T-helper 2 cell treated with Interferon-gamma antibody and Interleukin-4, amounts not matched to agents 5 μg/mL and 100 μg/mL, for 36 hours (primary cell): ENCODE data around the gene S1PR1.
"Not testable (repeated sequence)": the region's sequence is repeated elsewhere in the genome, so short reads cannot be mapped to it uniquely, and the experiment has no call there.

ENCODE experiments used
- DNase-seq: peaks from one replicate; pipeline ENCODE4 v3.0.0; 2021; ENCODE audit warnings: low spot score
- H3K27ac Mint-ChIP-seq: one replicate; pipeline ENCODE4 v1.8.0; 2021; ENCODE audit warnings: mild to moderate bottlenecking, mixed read lengths
- H3K27me3 Mint-ChIP-seq: one replicate; pipeline ENCODE4 v1.8.0; 2021; ENCODE audit warnings: low read depth, mixed read lengths
- H3K36me3 Mint-ChIP-seq: one replicate; pipeline ENCODE4 v1.8.0; 2021; ENCODE audit warnings: low read depth, mixed read lengths
- H3K4me1 Mint-ChIP-seq: one replicate; pipeline ENCODE4 v1.8.0; 2021; ENCODE audit warnings: low read depth, mixed read lengths
- H3K4me3 Mint-ChIP-seq: one replicate; pipeline ENCODE4 v1.8.0; 2022; ENCODE audit warnings: mild to moderate bottlenecking, moderate library complexity, mixed read lengths
- H3K9me3 Mint-ChIP-seq: one replicate; pipeline ENCODE4 v1.8.0; 2021; ENCODE audit warnings: mixed read lengths

Gene S1PR1

DNA sequence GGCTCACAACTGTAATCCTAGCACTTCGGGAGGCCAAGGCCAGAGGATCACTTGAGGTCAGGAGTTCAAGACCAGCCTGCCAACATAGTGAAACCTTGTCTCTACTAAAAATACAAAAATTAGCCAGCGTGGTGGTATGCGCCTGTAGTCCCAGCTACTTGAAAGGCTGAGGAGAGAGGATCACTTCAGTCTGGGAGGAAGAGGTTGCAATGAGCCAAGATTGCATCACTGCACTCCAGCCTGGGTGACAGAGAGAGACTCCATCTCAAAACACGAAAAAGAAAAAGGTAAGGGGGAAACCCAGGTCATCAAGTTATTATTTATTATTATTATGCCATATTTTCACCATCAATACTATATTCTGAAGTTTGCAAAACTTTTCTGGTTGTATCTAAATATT lies 30.7 kb upstream of the S1PR1 start:
- peaks cover 21% of the 10 kb centered on the region for H3K4me1 Mint-ChIP-seq
- H3K27ac Mint-ChIP-seq, H3K27me3 Mint-ChIP-seq, H3K9me3 Mint-ChIP-seq, H3K36me3 Mint-ChIP-seq, H3K4me3 Mint-ChIP-seq, DNase-seq: not testable (repeated sequence)

DNA sequence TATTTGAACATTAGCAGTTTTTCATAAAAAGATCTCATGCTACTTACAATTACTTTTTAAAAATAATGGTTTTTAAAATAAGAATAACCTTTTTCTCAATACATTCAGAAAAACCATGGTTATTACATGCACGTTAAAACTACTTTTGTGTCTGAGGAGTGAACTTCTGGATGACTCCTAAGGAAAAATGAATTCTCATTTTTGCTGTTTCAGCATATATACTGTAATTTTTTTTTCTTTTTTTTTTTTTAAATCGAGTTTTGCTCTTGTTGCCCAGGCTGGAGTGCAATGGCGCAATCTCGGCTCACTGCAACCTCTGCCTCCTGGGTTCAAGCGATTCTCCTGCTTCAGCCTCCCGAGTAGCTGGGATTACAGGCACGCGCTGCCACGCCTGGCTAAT lies 29.5 kb upstream of the S1PR1 start:
- not testable (repeated sequence) for H3K27ac Mint-ChIP-seq, H3K4me3 Mint-ChIP-seq, H3K9me3 Mint-ChIP-seq, H3K27me3 Mint-ChIP-seq, H3K36me3 Mint-ChIP-seq, DNase-seq
- peaks cover 18% of the 10 kb centered on the region for H3K4me1 Mint-ChIP-seq

DNA sequence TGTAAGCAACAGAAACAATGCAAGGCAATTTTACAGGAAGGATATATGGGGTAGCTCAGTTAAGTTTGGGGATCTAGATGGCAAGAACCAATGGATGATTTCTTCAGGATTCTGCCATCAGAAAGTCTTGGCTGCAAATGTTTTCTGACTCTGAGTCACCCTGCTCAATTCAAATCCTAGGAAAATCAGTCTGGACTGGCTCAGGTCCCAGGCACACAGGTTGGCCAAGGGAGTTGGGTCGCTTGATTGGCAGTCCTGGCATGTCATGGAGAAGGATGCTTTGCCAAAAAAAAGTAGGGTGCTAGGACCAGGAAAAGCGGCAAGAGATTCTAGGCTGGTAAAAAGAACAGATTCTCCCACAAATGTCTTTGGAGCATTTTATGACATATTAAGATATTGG lies 28.9 kb upstream of the S1PR1 start:
- H3K27me3 Mint-ChIP-seq: no peaks in the 10 kb centered on the region
- H3K36me3 Mint-ChIP-seq: no peaks in the 10 kb centered on the region
- no peak overlapping the region for H3K27ac Mint-ChIP-seq
- DNase-seq: no peak
- H3K4me1 Mint-ChIP-seq: peaks cover 18% of the 10 kb centered on the region
- peaks cover 4% of the 10 kb centered on the region for H3K9me3 Mint-ChIP-seq
- H3K4me3 Mint-ChIP-seq: no peak overlapping the region

DNA sequence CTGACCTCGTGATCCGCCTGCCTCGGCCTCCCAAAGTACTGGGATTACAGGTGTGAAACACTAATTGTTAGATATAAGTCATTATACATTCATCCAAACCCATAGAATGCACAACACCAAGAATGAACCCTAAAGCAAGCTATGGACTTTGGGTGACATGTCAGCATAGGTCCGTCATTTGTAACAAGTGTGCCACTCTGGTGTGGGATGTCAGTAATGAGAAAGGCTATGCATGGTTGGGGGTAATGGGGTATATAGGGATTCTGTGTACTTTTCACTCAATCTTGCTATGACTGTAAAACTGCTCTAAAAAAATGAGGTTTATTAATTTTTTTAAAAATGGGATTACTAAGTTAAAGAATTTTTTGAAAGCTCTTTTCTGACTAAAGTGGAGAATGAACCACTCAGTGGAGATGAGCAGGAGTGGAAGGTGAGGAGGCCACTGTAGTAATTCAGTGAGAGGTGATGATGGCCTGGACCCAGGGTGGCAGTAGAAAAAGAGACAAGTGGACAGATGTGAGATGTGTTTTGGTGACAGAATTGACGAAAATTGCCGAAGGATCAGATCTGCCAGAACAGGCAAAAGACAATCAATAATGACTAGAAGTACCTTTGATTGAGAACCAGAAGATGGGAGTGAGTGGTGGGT lies 21.3 kb upstream of the S1PR1 start:
- Mint-ChIP-seq H3K9me3 (peaks cover 7% of the 10 kb centered on the region), H3K27ac (peak overlapping the region; percentile 22), H3K27me3 (no peaks in the 10 kb centered on the region), H3K36me3 (peaks cover 2% of the 10 kb centered on the region), H3K4me1 (peaks cover 11% of the 10 kb centered on the region), H3K4me3 (no peak overlapping the region)
- DNase-seq: no peak

DNA sequence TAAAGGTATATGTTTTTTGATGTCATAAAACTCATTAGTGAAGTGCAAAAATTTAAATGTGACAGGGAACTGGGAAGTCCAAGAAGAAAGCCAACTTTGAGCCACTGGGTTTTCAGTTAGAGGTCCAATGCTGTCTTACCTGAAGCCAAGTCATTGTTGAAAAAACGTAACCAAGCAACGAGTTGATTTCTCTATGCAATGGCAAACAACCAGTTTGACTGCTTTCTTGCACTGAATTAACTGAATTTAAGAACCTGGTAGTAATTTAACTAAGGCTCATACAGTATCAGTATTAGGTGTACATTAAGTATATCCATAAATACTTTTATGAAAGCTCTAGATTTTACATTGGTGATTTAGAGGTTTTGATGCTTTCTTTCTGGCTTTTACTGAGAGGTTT lies 20.2 kb upstream of the S1PR1 start:
- Mint-ChIP-seq H3K36me3 (peaks cover 2% of the 10 kb centered on the region), H3K27me3 (no peaks in the 10 kb centered on the region), H3K4me3 (no peak overlapping the region), H3K27ac (no peak overlapping the region), H3K9me3 (peaks cover 3% of the 10 kb centered on the region), H3K4me1 (peaks cover 21% of the 10 kb centered on the region)
- no peak for DNase-seq

DNA sequence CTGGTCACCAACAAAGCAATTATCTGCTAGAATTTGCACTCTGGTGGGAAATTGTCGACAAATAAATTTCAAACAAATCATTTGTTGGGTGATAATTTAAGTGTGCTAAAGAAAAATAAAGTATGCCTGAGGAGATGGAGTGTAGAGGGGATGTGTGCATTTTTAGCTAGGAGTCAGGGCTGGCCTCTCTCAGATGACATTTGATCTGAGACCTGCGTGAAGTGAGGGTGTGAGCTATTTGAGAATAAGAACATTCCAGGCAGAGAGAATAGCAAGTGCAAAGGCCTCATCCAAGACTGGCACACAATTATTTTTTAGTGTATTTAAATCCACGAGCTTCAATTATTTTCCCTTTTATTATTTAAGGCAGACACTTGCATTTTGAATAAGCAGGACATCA lies 19.7 kb upstream of the S1PR1 start:
- Mint-ChIP-seq H3K36me3 (peaks cover 2% of the 10 kb centered on the region), H3K9me3 (peaks cover 3% of the 10 kb centered on the region), H3K27me3 (no peaks in the 10 kb centered on the region), H3K4me3 (no peak overlapping the region), H3K27ac (no peak overlapping the region), H3K4me1 (peaks cover 26% of the 10 kb centered on the region)
- DNase-seq: no peak

DNA sequence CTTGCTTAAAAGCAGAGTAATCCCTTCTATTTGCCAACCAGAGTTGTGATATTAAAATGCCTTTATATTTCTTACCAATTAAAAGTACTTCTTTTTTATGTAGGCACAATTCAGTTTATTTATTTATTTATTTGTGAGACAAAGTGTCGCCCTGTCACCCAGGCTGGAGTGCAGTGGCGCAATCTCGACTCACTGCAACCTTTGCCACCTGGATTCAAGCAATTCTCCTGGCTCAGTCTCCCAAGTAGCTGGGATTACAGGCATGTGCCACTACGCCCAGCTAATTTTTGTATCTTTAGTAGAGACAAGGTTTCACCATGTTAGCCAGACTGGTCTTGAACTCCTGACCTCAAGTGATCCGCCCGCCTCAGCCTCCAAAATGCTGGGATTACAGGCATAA lies 17.9 kb upstream of the S1PR1 start:
- not testable (repeated sequence) for H3K27me3 Mint-ChIP-seq, H3K36me3 Mint-ChIP-seq, H3K9me3 Mint-ChIP-seq, H3K27ac Mint-ChIP-seq, H3K4me3 Mint-ChIP-seq, DNase-seq
- H3K4me1 Mint-ChIP-seq: peaks cover 36% of the 10 kb centered on the region

DNA sequence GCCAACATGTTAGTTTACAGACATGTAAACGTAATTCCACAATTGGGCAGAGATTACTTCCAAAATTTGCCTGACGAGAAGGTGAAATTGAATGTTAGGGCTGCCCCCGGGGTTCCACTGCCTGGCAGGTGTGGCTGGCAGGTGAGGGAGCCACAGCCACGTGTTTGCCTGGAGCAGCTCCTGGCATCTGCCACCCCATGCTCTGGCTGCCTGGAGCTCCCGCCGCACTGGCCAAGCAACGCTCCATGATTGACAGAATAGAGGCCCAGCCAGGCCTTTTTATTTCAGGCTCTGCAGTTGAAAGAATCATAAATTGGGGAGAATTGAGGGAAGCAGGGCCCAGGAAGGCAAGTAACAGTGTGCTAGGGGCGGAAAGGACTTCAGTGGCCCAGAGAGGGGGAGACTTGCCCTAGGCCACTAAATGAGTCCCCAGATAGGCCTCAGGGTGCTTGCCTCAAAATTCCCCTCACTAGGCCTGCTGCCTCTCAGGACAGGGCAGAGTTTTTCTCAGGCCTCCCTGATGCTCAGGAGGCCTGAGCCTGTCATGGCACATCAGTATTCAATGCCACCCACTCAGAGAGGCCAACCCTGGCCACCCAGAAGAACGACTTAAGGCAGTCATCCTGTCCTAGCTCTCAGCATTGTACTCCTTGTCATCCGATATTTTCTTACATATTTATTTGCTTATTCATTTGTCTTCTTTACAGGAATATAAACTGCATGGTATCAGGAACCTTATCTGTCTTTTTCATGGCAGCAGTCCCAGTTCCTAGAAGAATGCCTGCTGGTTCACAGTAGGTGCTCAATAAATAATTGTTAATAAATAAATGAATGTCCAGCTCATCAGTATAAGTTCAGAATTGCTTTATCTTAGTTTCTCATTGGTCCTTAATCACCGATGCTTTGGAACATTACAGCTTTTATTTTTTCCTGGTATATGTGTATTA lies 16.6 kb upstream of the S1PR1 start:
- Mint-ChIP-seq H3K27ac (no peak overlapping the region), H3K9me3 (no peaks in the 10 kb centered on the region), H3K36me3 (peaks cover 2% of the 10 kb centered on the region), H3K27me3 (no peaks in the 10 kb centered on the region), H3K4me1 (peaks cover 34% of the 10 kb centered on the region), H3K4me3 (no peak overlapping the region)
- DNase-seq: no peak

DNA sequence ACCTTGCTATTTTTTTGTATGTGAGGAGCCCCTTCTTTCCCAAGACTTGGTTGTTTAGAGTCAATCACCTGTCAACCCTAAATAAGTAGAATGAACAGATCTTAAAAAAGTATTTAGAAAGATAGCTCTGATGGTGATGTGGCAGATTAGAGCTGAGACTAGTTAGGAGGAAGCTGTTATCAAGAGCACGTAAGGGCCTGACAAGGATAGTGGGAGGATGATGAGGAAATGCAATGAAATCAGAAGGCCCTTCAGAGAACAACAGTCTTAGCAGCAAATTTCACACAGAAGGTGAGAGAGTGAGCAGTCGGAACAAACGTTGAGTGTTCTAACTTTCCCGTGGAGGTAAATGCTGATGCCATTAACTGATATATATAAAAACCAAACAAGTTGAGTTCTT lies 15.9 kb upstream of the S1PR1 start:
- Mint-ChIP-seq H3K4me1 (peaks cover 30% of the 10 kb centered on the region), H3K4me3 (peak overlapping the region; percentile 1), H3K36me3 (peaks cover 2% of the 10 kb centered on the region), H3K9me3 (no peaks in the 10 kb centered on the region), H3K27ac (no peak overlapping the region), H3K27me3 (no peaks in the 10 kb centered on the region)
- DNase-seq: no peak

DNA sequence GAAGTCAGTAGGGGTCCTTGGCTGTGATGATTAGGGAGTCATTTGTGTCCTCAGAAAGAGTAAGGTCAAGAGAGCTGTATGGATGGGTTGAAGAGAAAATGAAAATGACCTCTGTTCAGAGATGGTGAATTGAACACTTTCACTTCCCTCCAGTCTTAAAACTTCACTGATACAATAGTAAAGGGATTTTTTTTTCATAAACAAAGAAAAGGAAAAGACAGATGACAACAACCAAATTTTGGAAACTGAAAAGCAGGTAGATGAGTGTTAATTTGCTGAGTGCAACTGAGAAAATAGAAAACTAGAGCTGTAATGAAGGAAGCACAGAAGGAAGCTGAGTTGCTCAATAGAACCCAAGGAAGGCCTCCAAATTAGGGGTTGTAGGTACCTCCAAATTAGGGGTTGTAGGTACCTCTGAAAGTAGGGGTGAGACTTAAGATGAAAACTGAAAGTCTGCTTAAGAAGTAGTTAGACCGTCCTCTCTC lies 14.8 kb upstream of the S1PR1 start:
- no peak for DNase-seq
- Mint-ChIP-seq H3K9me3 (no peaks in the 10 kb centered on the region), H3K27ac (peak overlapping the region; percentile 87), H3K4me1 (peaks cover 27% of the 10 kb centered on the region), H3K27me3 (no peaks in the 10 kb centered on the region), H3K36me3 (peaks cover 2% of the 10 kb centered on the region), H3K4me3 (peak overlapping the region; percentile 77)

DNA sequence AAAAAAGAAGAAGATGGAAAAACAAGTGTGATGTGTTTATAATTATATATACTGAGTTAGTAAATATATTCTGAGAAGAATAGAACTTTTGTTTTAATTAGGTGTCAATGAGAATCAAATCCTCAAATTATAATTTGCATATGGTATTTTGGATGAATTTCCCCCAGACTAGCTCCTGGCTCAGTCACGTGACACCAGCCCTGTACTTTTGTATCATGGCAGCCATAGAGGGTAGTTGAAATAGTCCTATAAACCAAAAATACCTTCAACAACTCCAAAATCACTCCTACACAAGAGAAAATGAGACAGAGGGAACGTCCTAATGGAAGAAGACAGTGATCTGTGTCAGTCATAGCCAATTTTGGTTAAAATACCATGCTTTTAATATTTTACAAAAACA lies 9.0 kb upstream of the S1PR1 start:
- DNase-seq: no peak
- no peaks in the 10 kb centered on the region for H3K27me3 Mint-ChIP-seq
- H3K4me3 Mint-ChIP-seq: no peak overlapping the region
- no peak overlapping the region for H3K27ac Mint-ChIP-seq
- peaks cover 17% of the 10 kb centered on the region for H3K9me3 Mint-ChIP-seq
- H3K36me3 Mint-ChIP-seq: peaks cover 25% of the 10 kb centered on the region
- peaks cover 32% of the 10 kb centered on the region for H3K4me1 Mint-ChIP-seq

DNA sequence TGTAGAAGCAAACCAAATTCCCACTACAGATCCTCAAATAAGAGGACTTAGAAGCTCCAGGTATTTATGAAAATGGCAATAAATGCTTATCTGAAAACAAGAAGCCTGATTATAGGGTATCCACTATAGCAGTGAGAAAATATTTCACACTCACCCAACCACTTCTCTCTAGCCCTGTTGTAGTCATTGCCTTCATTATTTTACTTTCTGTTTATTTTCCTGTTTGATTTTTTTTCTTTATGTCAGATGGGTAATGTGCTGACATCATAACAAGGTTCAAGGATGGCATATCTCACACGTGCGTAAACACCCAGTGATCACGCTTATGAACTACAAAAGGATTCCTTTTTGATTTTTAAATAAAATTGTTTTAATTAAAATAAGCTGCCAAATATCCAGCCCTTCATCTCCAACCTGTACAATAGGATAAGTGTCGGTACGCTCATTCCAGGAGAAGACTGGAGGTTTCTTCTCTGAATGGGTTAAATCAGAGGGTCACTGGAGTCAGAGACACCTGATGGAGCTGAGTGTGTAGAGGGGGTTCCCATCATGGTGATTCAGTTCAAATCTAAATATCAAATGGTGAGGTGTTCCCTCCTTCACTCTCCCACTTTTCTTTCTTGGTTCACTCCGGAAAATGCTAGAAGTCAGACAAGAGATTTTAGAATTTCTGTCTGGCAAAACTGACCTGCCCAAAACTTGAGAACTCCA lies 8.2 kb upstream of the S1PR1 start:
- Mint-ChIP-seq H3K9me3 (peaks cover 17% of the 10 kb centered on the region), H3K27me3 (no peaks in the 10 kb centered on the region), H3K27ac (no peak overlapping the region), H3K4me3 (no peak overlapping the region), H3K36me3 (peaks cover 30% of the 10 kb centered on the region), H3K4me1 (peaks cover 37% of the 10 kb centered on the region)
- DNase-seq: no peak

DNA sequence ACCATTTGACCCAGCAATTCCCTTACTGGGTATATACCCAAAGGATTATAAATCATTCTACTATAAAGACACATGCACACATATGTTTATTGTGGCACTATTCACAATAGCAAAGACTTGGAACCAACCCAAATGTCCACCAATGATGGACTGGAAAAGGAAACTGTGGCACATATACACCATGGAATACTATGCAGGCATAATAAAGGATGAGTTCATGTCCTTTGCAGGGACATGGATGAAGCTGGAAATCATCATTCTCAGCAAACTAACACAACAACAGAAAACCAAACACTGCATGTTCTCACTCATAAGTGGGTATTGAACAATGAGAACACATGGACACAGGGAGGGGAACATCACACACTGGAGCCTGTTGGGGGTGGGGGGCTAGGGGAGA lies 4.6 kb upstream of the S1PR1 start:
- not testable (repeated sequence) for H3K4me3 Mint-ChIP-seq, DNase-seq, H3K27me3 Mint-ChIP-seq, H3K27ac Mint-ChIP-seq
- peaks cover 49% of the 10 kb centered on the region for H3K4me1 Mint-ChIP-seq
- peaks cover 48% of the 10 kb centered on the region for H3K36me3 Mint-ChIP-seq
- peaks cover 17% of the 10 kb centered on the region for H3K9me3 Mint-ChIP-seq

DNA sequence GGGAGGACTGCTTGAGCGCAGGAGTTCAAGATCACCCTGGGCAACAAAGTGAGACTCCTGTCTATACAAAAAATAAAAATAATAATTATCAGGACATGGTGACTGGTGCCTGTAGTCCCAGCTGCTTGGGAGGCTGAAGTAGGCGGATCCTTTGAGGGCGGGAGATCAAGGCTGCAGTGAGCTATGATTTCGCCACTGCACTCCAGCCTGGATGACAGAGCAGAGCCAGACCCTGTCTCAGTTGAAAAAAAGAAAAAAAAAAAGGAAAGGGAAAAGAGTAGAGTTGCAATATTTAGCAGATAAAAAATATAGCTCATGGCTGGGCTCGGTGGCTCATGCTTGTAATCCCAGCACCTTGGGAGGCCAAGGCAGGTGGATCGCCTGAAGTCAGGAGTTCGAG lies 3.3 kb upstream of the S1PR1 start:
- Mint-ChIP-seq H3K4me1 (peaks cover 46% of the 10 kb centered on the region), H3K4me3 (peak overlapping the region; percentile 27)

More for the DNA sequence above, 3.3 kb upstream of the S1PR1 start:
- peaks cover 60% of the 10 kb centered on the region for H3K36me3 Mint-ChIP-seq
- no peak for DNase-seq
- H3K27ac Mint-ChIP-seq: peak overlapping the region; percentile 64
- peaks cover 17% of the 10 kb centered on the region for H3K9me3 Mint-ChIP-seq
- no peaks in the 10 kb centered on the region for H3K27me3 Mint-ChIP-seq
